ENCODE data around the gene LPCAT4. TPM values are rescaled to one million over a fixed set of nuclear protein-coding genes. Genes with fewer than 3 reads are reported as not detected.
"Not testable (repeated sequence)": the region's sequence is repeated elsewhere in the genome, so short reads cannot be mapped to it uniquely, and the experiment has no call there.

Gene LPCAT4
- total RNA-seq, 1 experiment from 2014 or later, result 40.8 TPM

GRCh38 chr15:34348735-34349300, 18.2 kb downstream of the LPCAT4 start:
- H4K20me1 ChIP-seq (ENCODE audit: insufficient read depth, low read depth, low read length), result no peaks in the 10 kb centered on the region
- H3K9ac ChIP-seq (ENCODE audit: low read length), result no peak overlapping the region
- no peaks in the 10 kb centered on the region for H3K79me2 ChIP-seq (ENCODE audit: low read length)
- H3K36me3 ChIP-seq (ENCODE audit: insufficient read depth, low read length), result no peaks in the 10 kb centered on the region
- H3K4me1 ChIP-seq (ENCODE audit: low read length), result no peaks in the 10 kb centered on the region
- no peak overlapping the region for H2AFZ ChIP-seq (ENCODE audit: low read length)
- H3K9me3 ChIP-seq (ENCODE audit: low read length), result no peaks in the 10 kb centered on the region
- H3K27ac ChIP-seq (ENCODE audit: low read length), result no peak overlapping the region
- H3K4me2 ChIP-seq (ENCODE audit: low read depth, low read length, poor library complexity, severe bottlenecking), result no peak overlapping the region
- no peaks in the 10 kb centered on the region for H3K27me3 ChIP-seq (ENCODE audit: low read length)
- no peak overlapping the region for H3K4me3 ChIP-seq (ENCODE audit: low read length)
- DNase-seq, result no peak
- H3K9me2 ChIP-seq (replicated peaks; ENCODE audit: insufficient read depth, low read length), result no peaks in the 10 kb centered on the region

DNA sequence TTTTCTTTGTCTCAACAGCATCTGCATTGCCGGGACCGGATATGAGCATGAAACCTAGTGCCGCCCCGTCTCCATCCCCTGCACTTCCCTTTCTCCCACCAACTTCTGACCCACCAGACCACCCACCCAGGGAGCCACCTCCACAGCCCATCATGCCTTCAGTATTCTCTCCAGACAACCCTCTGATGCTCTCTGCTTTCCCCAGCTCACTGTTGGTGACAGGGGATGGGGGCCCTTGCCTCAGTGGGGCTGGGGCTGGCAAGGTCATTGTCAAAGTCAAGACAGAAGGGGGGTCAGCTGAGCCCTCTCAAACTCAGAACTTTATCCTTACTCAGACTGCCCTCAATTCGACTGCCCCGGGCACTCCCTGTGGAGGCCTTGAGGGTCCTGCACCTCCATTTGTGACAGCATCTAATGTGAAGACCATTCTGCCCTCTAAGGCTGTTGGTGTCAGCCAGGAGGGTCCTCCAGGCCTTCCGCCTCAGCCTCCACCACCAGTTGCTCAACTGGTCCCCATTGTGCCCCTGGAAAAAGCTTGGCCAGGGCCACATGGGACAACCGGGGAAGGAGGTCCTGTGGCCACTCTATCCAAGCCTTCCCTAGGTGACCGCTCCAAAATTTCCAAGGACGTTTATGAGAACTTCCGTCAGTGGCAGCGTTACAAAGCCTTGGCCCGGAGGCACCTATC, 18.9 kb downstream of the LPCAT4 start:
- Histone ChIP-seq H4K20me1 (ENCODE audit: insufficient read depth, low read depth, low read length) (no peaks in the 10 kb centered on the region), H3K9ac (ENCODE audit: low read length) (no peak overlapping the region), H3K9me3 (ENCODE audit: low read length) (no peaks in the 10 kb centered on the region), H3K9me2 (replicated peaks; ENCODE audit: insufficient read depth, low read length) (no peaks in the 10 kb centered on the region), H3K4me1 (ENCODE audit: low read length) (no peaks in the 10 kb centered on the region), H3K36me3 (ENCODE audit: insufficient read depth, low read length) (no peaks in the 10 kb centered on the region), H3K4me3 (ENCODE audit: low read length) (no peak overlapping the region), H3K27me3 (ENCODE audit: low read length) (no peaks in the 10 kb centered on the region), H3K79me2 (ENCODE audit: low read length) (no peaks in the 10 kb centered on the region), H3K4me2 (ENCODE audit: low read depth, low read length, poor library complexity, severe bottlenecking) (no peak overlapping the region), H2AFZ (ENCODE audit: low read length) (no peak overlapping the region), H3K27ac (ENCODE audit: low read length) (no peak overlapping the region)
- no peak for DNase-seq

DNA sequence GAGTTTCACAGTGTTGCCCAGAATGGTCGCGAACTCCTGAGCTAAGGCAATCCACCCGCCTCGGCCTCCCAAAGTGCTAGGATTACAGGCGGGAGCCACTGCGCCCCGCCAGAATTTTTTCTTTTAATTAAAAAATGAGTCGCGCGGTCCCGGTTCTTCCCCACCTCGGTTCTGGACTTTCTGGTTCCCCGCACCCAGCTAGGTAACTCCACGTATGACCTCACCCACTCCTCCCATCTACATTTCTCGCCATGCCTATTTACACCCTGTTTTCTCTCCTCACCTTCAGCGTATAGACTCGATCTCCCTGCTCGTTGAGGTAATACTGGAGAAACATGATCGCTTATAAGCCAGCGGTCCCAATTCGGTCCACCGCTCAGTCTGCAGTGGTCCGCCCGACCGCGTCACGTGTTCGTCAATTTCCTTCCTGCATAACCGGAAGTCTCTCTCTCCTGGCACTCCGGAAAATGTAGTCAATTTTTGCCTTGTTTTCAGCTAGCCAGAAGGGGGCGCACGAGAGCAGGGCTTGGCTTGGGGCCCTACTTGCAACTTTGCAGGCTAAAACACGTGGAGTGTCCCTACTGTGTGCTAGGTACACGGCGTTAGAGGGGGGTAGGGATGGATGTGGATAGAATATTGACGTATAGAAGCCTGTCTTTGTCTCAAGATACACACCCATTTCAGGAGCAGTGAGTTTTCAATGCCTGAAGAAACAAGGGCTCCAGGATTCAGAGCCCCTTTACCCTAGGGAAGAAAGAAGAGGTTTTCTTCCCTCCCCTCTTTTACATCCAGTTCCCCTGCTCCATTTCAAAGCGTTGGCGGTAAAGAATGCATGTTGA, 24.0 kb downstream of the LPCAT4 start, which contains the start of the genes NOP10 and NUTM1:
Gene NOP10 (minus strand): TSS at position 400 of the 839 bp plus-strand sequence. CDS start 63 bp downstream, at position 337.
Gene NUTM1 (plus strand): TSS at position 579 of the 839 bp plus-strand sequence. CDS start 382 bp downstream, outside the sequence.
- Histone ChIP-seq H3K36me3 (ENCODE audit: insufficient read depth, low read length) (no peaks in the 10 kb centered on the region), H3K27me3 (ENCODE audit: low read length) (no peaks in the 10 kb centered on the region), H4K20me1 (ENCODE audit: insufficient read depth, low read depth, low read length) (no peaks in the 10 kb centered on the region), H3K9me3 (ENCODE audit: low read length) (no peaks in the 10 kb centered on the region), H2AFZ (ENCODE audit: low read length) (peak within 1 kb of the TSS; percentile 97), H3K79me2 (ENCODE audit: low read length) (peaks cover 22% of the 10 kb centered on the region), H3K9me2 (replicated peaks; ENCODE audit: insufficient read depth, low read length) (no peaks in the 10 kb centered on the region), H3K27ac (ENCODE audit: low read length) (peak within 1 kb of the TSS; percentile 76), H3K4me1 (ENCODE audit: low read length) (peaks cover 18% of the 10 kb centered on the region), H3K4me3 (ENCODE audit: low read length) (peak within 1 kb of the TSS; percentile 95), H3K4me2 (ENCODE audit: low read depth, low read length, poor library complexity, severe bottlenecking) (peak within 1 kb of the TSS; percentile 77), H3K9ac (ENCODE audit: low read length) (peak within 1 kb of the TSS; percentile 90)
- DNase-seq, result peak; percentile 96

GRCh38 chr15:34342213-34342736, 24.7 kb downstream of the LPCAT4 start:
- Histone ChIP-seq H3K9ac (ENCODE audit: low read length) (peak overlapping the region; percentile 90), H3K4me2 (ENCODE audit: low read depth, low read length, poor library complexity, severe bottlenecking) (peak overlapping the region; percentile 77), H3K27ac (ENCODE audit: low read length) (peak overlapping the region; percentile 76), H3K4me3 (ENCODE audit: low read length) (peak overlapping the region; percentile 95), H3K4me1 (ENCODE audit: low read length) (peaks cover 19% of the 10 kb centered on the region), H3K79me2 (ENCODE audit: low read length) (peaks cover 22% of the 10 kb centered on the region), H2AFZ (ENCODE audit: low read length) (0 out of 2 replicates have a peak overlapping the region, but pooled peaks have one; percentile 97)
- not testable (repeated sequence) for H3K27me3 ChIP-seq (ENCODE audit: low read length); H4K20me1 ChIP-seq (ENCODE audit: insufficient read depth, low read depth, low read length); H3K36me3 ChIP-seq (ENCODE audit: insufficient read depth, low read length); H3K9me3 ChIP-seq (ENCODE audit: low read length); H3K9me2 ChIP-seq (replicated peaks; ENCODE audit: insufficient read depth, low read length)
- DNase-seq, result peak; percentile 48

DNA sequence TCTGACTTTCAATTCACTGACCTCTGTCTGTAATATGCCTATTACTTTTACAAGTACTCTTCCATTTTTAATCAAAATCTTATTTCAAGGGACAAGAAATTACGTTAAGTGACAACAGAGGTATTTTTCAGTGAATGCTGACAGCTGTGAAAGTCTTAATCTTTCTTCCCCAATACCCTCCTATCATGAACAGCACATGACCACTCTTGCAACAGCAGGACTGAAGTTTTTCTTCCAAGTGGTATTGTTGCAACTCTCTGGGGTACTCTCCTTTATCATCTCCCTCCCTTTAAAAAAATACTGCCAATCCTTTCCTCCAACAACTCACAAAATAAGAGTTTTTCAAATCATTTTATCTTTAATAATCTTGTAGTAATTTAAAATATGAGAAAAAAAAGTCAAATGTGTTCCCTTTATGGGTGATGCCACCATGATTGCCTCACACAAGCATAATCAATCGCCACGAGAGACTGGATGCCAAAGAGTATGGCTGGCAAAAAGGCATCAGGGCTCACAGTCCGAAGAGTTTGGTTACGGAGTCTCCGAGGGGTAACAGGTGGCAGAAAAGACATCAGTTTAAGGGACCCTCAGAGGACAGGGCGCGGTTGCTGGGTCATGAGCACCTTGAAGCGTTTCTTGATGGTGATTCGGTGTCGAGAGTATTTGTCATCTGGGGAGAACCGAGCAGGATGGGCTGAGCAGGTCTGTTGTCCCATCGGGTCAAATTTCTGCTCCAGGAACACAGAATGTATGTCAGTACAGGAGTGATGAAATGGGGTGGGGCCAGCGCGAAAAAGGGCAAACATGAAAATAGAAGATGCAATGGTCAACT, 25.4 kb downstream of the LPCAT4 start:
- H3K4me1 ChIP-seq (ENCODE audit: low read length), result peaks cover 26% of the 10 kb centered on the region
- H4K20me1 ChIP-seq (ENCODE audit: insufficient read depth, low read depth, low read length), result no peaks in the 10 kb centered on the region
- H3K4me3 ChIP-seq (ENCODE audit: low read length), result peak overlapping the region; percentile 95
- peak; percentile 23 for DNase-seq
- H3K4me2 ChIP-seq (ENCODE audit: low read depth, low read length, poor library complexity, severe bottlenecking), result peak overlapping the region; percentile 77
- no peaks in the 10 kb centered on the region for H3K36me3 ChIP-seq (ENCODE audit: insufficient read depth, low read length)
- no peak overlapping the region for H3K27ac ChIP-seq (ENCODE audit: low read length)
- H3K9me2 ChIP-seq (replicated peaks; ENCODE audit: insufficient read depth, low read length), result no peaks in the 10 kb centered on the region
- no peaks in the 10 kb centered on the region for H3K27me3 ChIP-seq (ENCODE audit: low read length)
- H3K9me3 ChIP-seq (ENCODE audit: low read length), result no peaks in the 10 kb centered on the region
- H3K79me2 ChIP-seq (ENCODE audit: low read length), result peaks cover 22% of the 10 kb centered on the region
- H3K9ac ChIP-seq (ENCODE audit: low read length), result peak overlapping the region; percentile 90
- H2AFZ ChIP-seq (ENCODE audit: low read length), result no peak overlapping the region

GRCh38 chr15:34339946-34340345, 27.1 kb downstream of the LPCAT4 start:
- Histone ChIP-seq H3K79me2 (ENCODE audit: low read length) (peaks cover 22% of the 10 kb centered on the region), H3K4me2 (ENCODE audit: low read depth, low read length, poor library complexity, severe bottlenecking) (no peak overlapping the region), H3K27me3 (ENCODE audit: low read length) (no peaks in the 10 kb centered on the region), H3K36me3 (ENCODE audit: insufficient read depth, low read length) (no peaks in the 10 kb centered on the region), H3K9me3 (ENCODE audit: low read length) (no peaks in the 10 kb centered on the region), H3K4me3 (ENCODE audit: low read length) (no peak overlapping the region), H4K20me1 (ENCODE audit: insufficient read depth, low read depth, low read length) (no peaks in the 10 kb centered on the region), H2AFZ (ENCODE audit: low read length) (no peak overlapping the region), H3K9ac (ENCODE audit: low read length) (no peak overlapping the region), H3K4me1 (ENCODE audit: low read length) (peaks cover 36% of the 10 kb centered on the region), H3K9me2 (replicated peaks; ENCODE audit: insufficient read depth, low read length) (no peaks in the 10 kb centered on the region), H3K27ac (ENCODE audit: low read length) (peak overlapping the region; percentile 16; the same call in 1 of the 2 replicates)
- no peak for DNase-seq

DNA sequence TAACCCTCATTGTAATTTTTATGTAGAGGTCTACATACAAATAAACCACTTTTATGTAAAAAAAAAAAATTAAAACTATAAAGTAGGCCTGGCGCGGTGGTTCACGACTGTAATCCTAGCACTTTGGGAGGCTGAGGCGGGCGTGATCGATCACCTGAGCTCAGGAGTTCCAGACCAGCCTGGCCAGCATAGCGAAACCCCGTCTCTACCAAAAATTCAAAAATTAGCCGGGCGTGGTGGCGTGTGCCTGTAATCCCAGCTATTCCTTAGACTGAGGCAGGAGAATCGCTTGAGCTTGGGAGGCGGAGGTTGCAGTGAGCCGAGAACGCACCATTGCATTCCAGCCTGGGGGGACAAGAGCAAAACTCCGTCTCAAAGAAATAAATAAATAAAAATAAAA, 28.6 kb downstream of the LPCAT4 start:
- Histone ChIP-seq H3K79me2 (ENCODE audit: low read length) (peaks cover 22% of the 10 kb centered on the region), H3K9ac (ENCODE audit: low read length) (peak overlapping the region; percentile 52), H3K36me3 (ENCODE audit: insufficient read depth, low read length) (no peaks in the 10 kb centered on the region), H3K27ac (ENCODE audit: low read length) (no peak overlapping the region), H3K4me2 (ENCODE audit: low read depth, low read length, poor library complexity, severe bottlenecking) (peak overlapping the region; percentile 88), H3K4me3 (ENCODE audit: low read length) (peak overlapping the region; percentile 91), H3K9me2 (replicated peaks; ENCODE audit: insufficient read depth, low read length) (no peaks in the 10 kb centered on the region), H2AFZ (ENCODE audit: low read length) (0 out of 2 replicates have a peak overlapping the region, but pooled peaks have one; percentile 57), H3K9me3 (ENCODE audit: low read length) (no peaks in the 10 kb centered on the region), H3K4me1 (ENCODE audit: low read length) (peaks cover 36% of the 10 kb centered on the region), H4K20me1 (ENCODE audit: insufficient read depth, low read depth, low read length) (no peaks in the 10 kb centered on the region), H3K27me3 (ENCODE audit: low read length) (no peaks in the 10 kb centered on the region)
- DNase-seq, result no peak
